GM12875 (cell line): ENCODE results near the gene SLC2A1.

Experiments
- H3K4me3 ChIP-seq: one replicate; pipeline ENCODE4 v1.5.1; 2011; ENCODE audit warnings: low read depth, low read length, control low read depth
- TF ChIP-seq, protein P1 (sequence below): IDR thresholded peaks from 2 replicates; pipeline ENCODE4 v1.5.1; 2011; ENCODE audit warnings: low read depth, mild to moderate bottlenecking, control low read depth, inconsistent platforms, low read length, moderate library complexity, borderline replicate concordance; ENCODE audit not compliant: insufficient read depth

SLC2A1 gene

DNA sequence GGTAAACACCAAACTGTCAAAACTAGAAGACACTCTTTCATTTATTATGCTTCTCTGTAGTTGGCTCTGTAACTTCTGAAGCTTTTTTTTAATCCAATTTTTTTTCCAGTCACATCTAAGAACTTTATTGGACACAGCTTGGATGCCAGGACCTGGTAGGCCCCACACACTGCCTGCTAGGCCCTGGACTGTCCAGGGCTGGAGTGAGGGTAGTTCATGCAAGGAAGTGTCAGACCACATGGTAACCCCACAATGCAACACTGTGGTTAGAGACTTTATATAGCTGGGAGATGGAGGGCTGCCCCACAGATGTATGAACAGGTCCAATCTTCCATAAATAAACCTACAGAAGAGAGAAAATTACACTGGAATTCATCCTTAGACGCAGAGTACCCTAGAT, 7.1 kb downstream of the SLC2A1 start:
- TF ChIP-seq, protein P1, sequence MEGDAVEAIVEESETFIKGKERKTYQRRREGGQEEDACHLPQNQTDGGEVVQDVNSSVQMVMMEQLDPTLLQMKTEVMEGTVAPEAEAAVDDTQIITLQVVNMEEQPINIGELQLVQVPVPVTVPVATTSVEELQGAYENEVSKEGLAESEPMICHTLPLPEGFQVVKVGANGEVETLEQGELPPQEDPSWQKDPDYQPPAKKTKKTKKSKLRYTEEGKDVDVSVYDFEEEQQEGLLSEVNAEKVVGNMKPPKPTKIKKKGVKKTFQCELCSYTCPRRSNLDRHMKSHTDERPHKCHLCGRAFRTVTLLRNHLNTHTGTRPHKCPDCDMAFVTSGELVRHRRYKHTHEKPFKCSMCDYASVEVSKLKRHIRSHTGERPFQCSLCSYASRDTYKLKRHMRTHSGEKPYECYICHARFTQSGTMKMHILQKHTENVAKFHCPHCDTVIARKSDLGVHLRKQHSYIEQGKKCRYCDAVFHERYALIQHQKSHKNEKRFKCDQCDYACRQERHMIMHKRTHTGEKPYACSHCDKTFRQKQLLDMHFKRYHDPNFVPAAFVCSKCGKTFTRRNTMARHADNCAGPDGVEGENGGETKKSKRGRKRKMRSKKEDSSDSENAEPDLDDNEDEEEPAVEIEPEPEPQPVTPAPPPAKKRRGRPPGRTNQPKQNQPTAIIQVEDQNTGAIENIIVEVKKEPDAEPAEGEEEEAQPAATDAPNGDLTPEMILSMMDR, result no peak
- no peak overlapping the region for H3K4me3 ChIP-seq

DNA sequence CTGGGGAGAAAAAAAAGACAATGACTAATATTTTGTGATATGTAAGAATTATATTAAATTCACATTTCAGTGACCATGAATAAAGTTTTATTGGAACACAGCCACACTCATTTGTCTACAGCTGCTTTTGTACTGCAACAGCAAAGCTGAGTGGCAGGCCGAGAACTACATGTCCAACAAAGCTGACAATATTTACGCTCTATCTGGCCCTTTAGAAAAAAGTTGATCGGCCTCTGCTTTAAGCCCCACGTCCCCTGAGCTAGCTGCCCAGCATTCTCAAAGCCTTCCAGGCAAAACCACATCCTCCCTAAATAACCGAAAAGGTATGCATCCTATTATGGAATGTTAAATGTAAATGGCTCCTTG, 8.6 kb downstream of the SLC2A1 start:
- TF ChIP-seq, protein P1, result no peak
- H3K4me3 ChIP-seq, result no peak overlapping the region

DNA sequence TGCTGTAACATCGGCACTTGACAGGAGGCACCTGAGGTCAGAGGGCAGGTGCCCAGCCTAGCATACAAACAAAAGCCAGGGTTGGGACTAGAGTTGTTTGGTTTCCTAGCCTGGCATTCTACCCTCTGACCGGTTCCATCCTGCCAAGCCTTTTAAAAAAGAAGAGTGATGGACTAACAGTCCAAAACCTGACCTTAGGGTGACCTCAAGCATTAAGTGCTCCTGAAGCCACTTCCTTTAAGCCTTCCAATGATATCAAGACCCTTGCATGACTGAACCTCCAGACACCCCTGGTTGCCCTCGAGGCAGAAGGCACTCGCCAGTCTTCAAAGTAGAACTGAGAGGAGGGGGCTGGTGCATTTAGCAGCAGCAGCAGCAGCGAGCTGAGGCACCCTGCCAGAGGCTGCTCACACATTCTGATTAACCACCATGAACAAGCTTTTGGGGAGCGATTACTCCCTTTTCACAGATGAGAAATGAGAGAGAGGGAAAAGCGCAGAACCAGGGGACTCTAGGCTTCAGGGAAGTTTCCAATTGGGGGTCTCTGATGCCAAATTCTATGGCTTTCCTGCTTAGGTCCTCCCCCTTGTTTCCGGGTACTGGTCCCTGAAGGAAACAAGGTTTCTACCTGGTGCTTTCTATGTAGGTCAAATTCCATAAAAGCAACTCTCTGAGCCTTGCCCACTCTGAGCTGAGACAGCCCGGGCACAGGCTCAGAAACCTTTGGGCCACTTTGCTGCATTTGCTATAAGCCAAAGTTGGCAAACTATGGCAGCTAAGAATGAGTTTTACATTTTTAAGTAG, 9.2 kb downstream of the SLC2A1 start:
- TF ChIP-seq, protein P1, result no peak
- no peak overlapping the region for H3K4me3 ChIP-seq

DNA sequence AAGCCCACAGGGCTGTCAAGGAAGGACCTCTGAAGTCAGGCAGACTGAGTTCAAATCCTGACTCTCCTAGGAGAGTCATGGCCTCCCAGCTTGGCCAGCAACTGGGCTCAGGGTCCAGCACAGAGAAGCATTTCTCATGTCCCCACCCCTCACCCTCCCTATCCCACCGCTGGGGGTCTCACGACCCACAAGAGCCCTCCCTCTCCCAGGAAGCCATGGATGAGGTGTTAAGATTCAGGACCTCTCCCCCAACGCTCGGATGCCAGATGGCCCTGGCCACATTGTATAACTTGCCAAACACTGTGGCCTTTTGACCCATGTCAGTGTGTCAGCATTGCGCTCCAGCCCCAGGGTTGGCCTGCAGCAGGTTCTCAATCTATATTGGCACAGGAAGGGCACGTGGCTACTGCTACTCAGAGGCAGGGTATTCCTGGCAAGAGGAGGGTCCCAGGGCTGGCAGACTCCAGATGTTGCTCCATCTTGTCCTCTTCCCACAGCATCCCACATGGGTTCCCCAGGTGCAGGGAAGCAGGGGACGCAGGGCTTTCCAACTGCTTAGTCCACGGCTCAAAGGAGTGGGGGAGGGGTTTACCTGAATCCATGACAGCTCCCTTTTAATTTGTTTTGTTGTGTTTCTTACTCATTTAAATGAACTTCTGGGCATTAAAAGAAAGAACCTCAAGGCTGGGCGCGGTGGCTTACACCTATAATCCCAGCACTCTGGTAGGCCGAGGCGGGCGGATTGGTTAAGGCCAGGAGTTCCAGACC, 10.5 kb downstream of the SLC2A1 start:
- TF ChIP-seq, protein P1, result no peak
- no peak overlapping the region for H3K4me3 ChIP-seq

DNA sequence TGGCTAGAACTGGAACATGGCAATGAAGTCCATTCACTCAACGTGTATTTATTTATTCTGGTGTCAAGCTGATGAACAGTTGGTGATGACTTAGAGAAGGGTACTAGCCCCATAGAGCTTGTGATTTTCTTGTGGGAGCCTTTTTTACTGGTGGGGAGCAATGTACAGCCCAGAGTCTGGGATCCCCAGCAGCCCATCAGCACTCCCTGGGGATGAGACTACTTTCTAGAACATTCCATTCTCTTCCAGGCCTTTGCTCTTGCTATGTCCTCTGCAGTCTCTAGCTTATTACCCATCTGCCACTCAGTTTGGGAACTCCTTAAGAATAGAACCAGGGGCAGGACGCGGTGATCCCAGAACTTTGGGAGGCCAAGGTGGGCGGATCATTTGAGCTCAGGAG, 11.6 kb downstream of the SLC2A1 start:
- TF ChIP-seq, protein P1, result no peak
- no peak overlapping the region for H3K4me3 ChIP-seq

DNA sequence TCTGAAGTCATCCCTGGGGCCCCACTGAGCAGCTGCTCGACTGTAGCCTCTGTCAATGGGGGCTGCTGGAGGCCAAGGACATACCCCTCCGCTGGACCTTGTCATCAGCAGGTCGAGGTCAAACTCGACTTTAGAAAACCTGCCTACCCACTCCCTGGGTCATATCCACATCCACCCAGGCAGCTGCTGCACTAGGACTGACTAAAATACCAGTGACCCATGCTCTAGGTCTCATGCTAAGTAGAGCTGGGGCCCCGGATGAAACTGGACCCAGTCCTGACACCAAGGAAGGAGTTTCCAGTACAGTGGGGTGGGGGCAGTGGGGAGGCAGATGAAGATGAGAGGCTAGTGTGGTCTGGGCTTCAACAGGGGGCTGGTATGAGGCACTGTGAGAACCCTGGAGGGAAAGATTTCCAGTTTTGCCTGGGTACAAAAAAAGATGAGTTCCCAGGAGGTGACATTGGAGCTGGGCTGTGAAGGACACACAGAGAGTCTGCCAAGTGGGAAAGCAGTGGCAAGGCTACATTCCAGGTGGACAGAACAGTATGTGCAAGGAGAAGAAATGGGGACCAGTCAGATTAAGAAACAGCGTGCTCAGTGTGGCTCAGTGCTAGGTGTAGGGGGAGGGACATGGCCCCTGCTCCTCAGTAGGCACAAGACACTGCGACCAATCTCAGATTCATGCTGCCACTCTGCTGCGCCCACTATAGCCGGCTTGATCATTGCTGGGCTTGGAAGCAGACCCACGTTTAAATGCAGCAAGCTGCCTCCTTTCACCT, 12.4 kb downstream of the SLC2A1 start:
- no peak overlapping the region for H3K4me3 ChIP-seq
- TF ChIP-seq, protein P1, result no peak
